H9 (cell line): ENCODE measurements around the gene BBX. TPM values are rescaled to one million over a fixed set of nuclear protein-coding genes. Genes with fewer than 3 reads are reported as not detected.

Experiments used
- DNase-seq: peaks from one replicate; pipeline ENCODE4 v3.0.0-alpha.2; 2017
- H2AFZ ChIP-seq: one replicate; pipeline ENCODE4 v1.6.1; 2013; ENCODE audit warnings: mild to moderate bottlenecking, low read length, control low read depth, moderate library complexity
- H2AK5ac ChIP-seq: 2 replicates; pipeline ENCODE4 v1.6.1; 2013; ENCODE audit warnings: low read length, control low read depth, mixed read lengths; ENCODE audit not compliant: insufficient read length
- H2BK120ac ChIP-seq: one replicate; pipeline ENCODE4 v1.6.1; 2013; ENCODE audit warnings: low read depth, mild to moderate bottlenecking, low read length, control low read depth, inconsistent platforms; ENCODE audit not compliant: poor library complexity, severe bottlenecking
- H2BK12ac ChIP-seq: 2 replicates; pipeline ENCODE4 v1.6.1; 2013; ENCODE audit warnings: low read length, control low read depth, mixed read lengths, low read depth; ENCODE audit not compliant: insufficient read length
- H2BK15ac ChIP-seq: 2 replicates; pipeline ENCODE4 v1.6.1; 2013; ENCODE audit warnings: low read depth, low read length, control low read depth
- H2BK20ac ChIP-seq: one replicate; pipeline ENCODE4 v1.6.1; 2013; ENCODE audit warnings: low read depth, mild to moderate bottlenecking, low read length, control low read depth, inconsistent platforms; ENCODE audit not compliant: poor library complexity, severe bottlenecking
- H2BK5ac ChIP-seq: 2 replicates; pipeline ENCODE4 v1.6.1; 2013; ENCODE audit warnings: low read length, control low read depth, mixed read lengths; ENCODE audit not compliant: insufficient read length
- H3K14ac ChIP-seq: 2 replicates; pipeline ENCODE4 v1.6.1; 2013; ENCODE audit warnings: low read length, control low read depth; ENCODE audit not compliant: insufficient read depth
- H3K18ac ChIP-seq: 2 replicates; pipeline ENCODE4 v1.6.1; 2013; ENCODE audit warnings: low read depth, mild to moderate bottlenecking, mixed read lengths, low read length, control low read depth; ENCODE audit not compliant: insufficient read length
- H3K23ac ChIP-seq: 2 replicates; pipeline ENCODE4 v1.6.1; 2013; ENCODE audit warnings: low read length, control low read depth, mixed read lengths, low read depth; ENCODE audit not compliant: insufficient read length
- H3K23me2 ChIP-seq: 2 replicates; pipeline ENCODE4 v1.6.1; 2013; ENCODE audit warnings: low read depth, mild to moderate bottlenecking, mixed read lengths, low read length, control low read depth; ENCODE audit not compliant: insufficient read length, poor library complexity, severe bottlenecking
- H3K27ac ChIP-seq: 2 replicates; pipeline ENCODE4 v1.5.1; 2013; ENCODE audit warnings: low read length, control low read depth, mixed read lengths, low read depth; ENCODE audit not compliant: insufficient read length
- H3K27me3 ChIP-seq: 2 replicates; pipeline ENCODE4 v1.6.1; 2013; ENCODE audit warnings: low read length, control low read depth, inconsistent platforms; ENCODE audit not compliant: insufficient read depth
- H3K4ac ChIP-seq: 2 replicates; pipeline ENCODE4 v1.6.1; 2013; ENCODE audit warnings: low read depth, mild to moderate bottlenecking, control low read depth, inconsistent platforms, low read length, moderate library complexity
- H3K4me1 ChIP-seq: 2 replicates; pipeline ENCODE4 v1.6.1; 2013; ENCODE audit warnings: low read length, control low read depth, inconsistent platforms; ENCODE audit not compliant: insufficient read depth
- H3K4me2 ChIP-seq: 2 replicates; pipeline ENCODE4 v1.6.1; 2013; ENCODE audit warnings: low read length, control low read depth, mixed read lengths; ENCODE audit not compliant: insufficient read length, insufficient read depth
- H3K56ac ChIP-seq: 2 replicates; pipeline ENCODE4 v1.6.1; 2013; ENCODE audit warnings: low read depth, mild to moderate bottlenecking, mixed read lengths, low read length, control low read depth; ENCODE audit not compliant: insufficient read length
- H3K79me1 ChIP-seq: 2 replicates; pipeline ENCODE4 v1.6.1; 2013; ENCODE audit warnings: low read depth, mild to moderate bottlenecking, moderate library complexity, low read length, control low read depth, inconsistent platforms; ENCODE audit not compliant: insufficient read depth, poor library complexity, severe bottlenecking
- H3K79me2 ChIP-seq: 2 replicates; pipeline ENCODE4 v1.6.1; 2013; ENCODE audit warnings: low read length, control low read depth, inconsistent platforms; ENCODE audit not compliant: insufficient read depth
- H3K9ac ChIP-seq: 2 replicates; pipeline ENCODE4 v1.6.1; 2013; ENCODE audit warnings: low read length, control low read depth, mixed read lengths; ENCODE audit not compliant: insufficient read length; ENCODE audit errors: extremely low read depth
- H3K9me3 ChIP-seq: one replicate; pipeline ENCODE4 v1.6.1; 2013; ENCODE audit warnings: low read depth, low read length, inconsistent platforms; ENCODE audit not compliant: control insufficient read depth
- H3T11ph ChIP-seq: one replicate; pipeline ENCODE4 v1.6.1; 2013; ENCODE audit warnings: mild to moderate bottlenecking, low read length, control low read depth, inconsistent platforms
- H4K20me1 ChIP-seq: one replicate; pipeline ENCODE4 v1.6.1; 2013; ENCODE audit not compliant: control insufficient read depth, insufficient read length, insufficient read depth
- H4K5ac ChIP-seq: 2 replicates; pipeline ENCODE4 v1.6.1; 2013; ENCODE audit warnings: low read depth, mild to moderate bottlenecking, mixed read lengths, low read length, control low read depth; ENCODE audit not compliant: insufficient read length
- H4K8ac ChIP-seq: replicated peaks from 2 replicates; pipeline ENCODE4 v1.6.1; 2013; ENCODE audit warnings: low read length, control low read depth, mixed read lengths, low read depth; ENCODE audit not compliant: insufficient read length
- H4K91ac ChIP-seq: 2 replicates; pipeline ENCODE4 v1.6.1; 2013; ENCODE audit warnings: low read depth, mild to moderate bottlenecking, moderate library complexity, mixed read lengths, low read length, control low read depth; ENCODE audit not compliant: insufficient read length
- H3K27ac Mint-ChIP-seq, 3 experiments: 2 replicates in 2 of 3; 3 replicates in 1 of 3; pipeline ENCODE4 v1.8.0; 2020 to 2021; ENCODE audit warnings: mixed read lengths in 3 of 3, mild to moderate bottlenecking in 1 of 3, moderate library complexity in 1 of 3
- H3K27me3 Mint-ChIP-seq: 2 replicates; pipeline ENCODE4 v1.8.0; 2021; ENCODE audit warnings: low read depth, mild to moderate bottlenecking, moderate library complexity, mixed read lengths
- H3K36me3 Mint-ChIP-seq, 3 experiments: 2 replicates in 2 of 3; 3 replicates in 1 of 3; pipeline ENCODE4 v1.8.0; 2020 to 2021; ENCODE audit warnings: low read depth in 3 of 3, mixed read lengths in 3 of 3; ENCODE audit not compliant: insufficient read depth in 1 of 3
- H3K4me1 Mint-ChIP-seq, 2 experiments: 2 replicates each; pipeline ENCODE4 v1.8.0; 2020; ENCODE audit warnings: mixed read lengths in 2 of 2
- H3K4me3 Mint-ChIP-seq, 2 experiments: 2 replicates in 1 of 2; 3 replicates in 1 of 2; pipeline ENCODE4 v1.8.0; 2020 to 2021; ENCODE audit warnings: mild to moderate bottlenecking in 2 of 2, mixed read lengths in 2 of 2, moderate library complexity in 1 of 2
- H3K9me3 Mint-ChIP-seq, 2 experiments: 2 replicates in 1 of 2; 3 replicates in 1 of 2; pipeline ENCODE4 v1.8.0; 2020; ENCODE audit warnings: mild to moderate bottlenecking in 2 of 2, mixed read lengths in 2 of 2, moderate library complexity in 1 of 2
- WGBS: extraction: QIAGEN DNeasy Blood & Tissue Kit; methylation state at CpG from one replicate; pipeline ENCODE4 v1.1.7; 2013; ENCODE audit warnings: missing lambda C conversion rate, low lambda C conversion rate, mixed read lengths; ENCODE audit not compliant: insufficient read length; ENCODE audit errors: extremely low coverage; 5-methylcytosine and 5-hydroxymethylcytosine counted together
- total RNA-seq: library from RNA; stranded (reverse); gene quantifications from 2 replicates; pipeline ENCODE4 v1.2.1, GENCODE V29; 2021
- TF ChIP-seq, protein P1 (sequence below): fragments of 200-600 bp; sonication (generic); conservative IDR thresholded peaks from 3 replicates; pipeline ENCODE4 v1.8.0; 2021; ENCODE audit warnings: antibody characterized with exemption, mild to moderate bottlenecking

Gene BBX
- total RNA-seq, 1 experiment from 2014 or later, result 34.8 TPM

DNA sequence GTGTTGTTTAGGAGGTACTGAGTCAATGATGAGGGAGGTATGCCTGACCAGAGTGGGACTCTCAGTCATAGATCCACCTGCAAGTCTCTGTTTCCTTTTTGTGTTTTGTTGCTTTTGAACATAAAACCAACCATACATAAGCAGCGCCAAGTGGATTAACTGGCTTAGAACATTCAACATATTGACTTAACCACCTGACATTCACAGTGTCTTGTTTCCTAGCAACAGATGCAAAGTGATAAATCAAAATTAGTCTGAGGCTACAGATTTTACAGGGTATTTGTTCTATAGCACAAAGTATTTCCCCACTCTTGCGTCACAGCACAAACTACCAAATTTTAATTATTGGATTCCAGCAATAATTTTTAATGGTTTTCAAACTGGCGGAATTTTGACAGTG is 283.8 kb downstream of the BBX start:
- Histone ChIP-seq H3K27ac (no peak overlapping the region), H3K4me1 (no peaks in the 10 kb centered on the region), H2BK5ac (no peak overlapping the region), H3T11ph (no peak overlapping the region), H2AK5ac (no peak overlapping the region), H3K4me2 (no peak overlapping the region), H4K8ac (no peak overlapping the region), H2AFZ (no peak overlapping the region), H4K5ac (no peak overlapping the region), H4K20me1 (no peaks in the 10 kb centered on the region), H3K27me3 (no peaks in the 10 kb centered on the region), H2BK12ac (no peak overlapping the region), H3K23ac (no peak overlapping the region), H3K79me1 (no peaks in the 10 kb centered on the region), H3K9me3 (no peaks in the 10 kb centered on the region), H2BK20ac (no peak overlapping the region), H3K9ac (no peak overlapping the region), H3K18ac (no peak overlapping the region), H2BK15ac (no peak overlapping the region), H2BK120ac (no peak overlapping the region), H3K56ac (no peak overlapping the region), H4K91ac (no peak overlapping the region), H3K79me2 (no peaks in the 10 kb centered on the region), H3K4ac (no peak overlapping the region), H3K23me2 (no peaks in the 10 kb centered on the region), H3K14ac (no peak overlapping the region)
- Mint-ChIP-seq H3K27me3 (no peaks in the 10 kb centered on the region), H3K36me3 (peaks cover 4 to 38% (median 34%) of the 10 kb centered on the region in 3 experiments), H3K4me1 (peaks cover 10 to 17% of the 10 kb centered on the region in 2 experiments), H3K9me3 (no peaks in the 10 kb centered on the region), H3K27ac (no peak overlapping the region), H3K4me3 (no peak overlapping the region)
- TF ChIP-seq, protein P1, sequence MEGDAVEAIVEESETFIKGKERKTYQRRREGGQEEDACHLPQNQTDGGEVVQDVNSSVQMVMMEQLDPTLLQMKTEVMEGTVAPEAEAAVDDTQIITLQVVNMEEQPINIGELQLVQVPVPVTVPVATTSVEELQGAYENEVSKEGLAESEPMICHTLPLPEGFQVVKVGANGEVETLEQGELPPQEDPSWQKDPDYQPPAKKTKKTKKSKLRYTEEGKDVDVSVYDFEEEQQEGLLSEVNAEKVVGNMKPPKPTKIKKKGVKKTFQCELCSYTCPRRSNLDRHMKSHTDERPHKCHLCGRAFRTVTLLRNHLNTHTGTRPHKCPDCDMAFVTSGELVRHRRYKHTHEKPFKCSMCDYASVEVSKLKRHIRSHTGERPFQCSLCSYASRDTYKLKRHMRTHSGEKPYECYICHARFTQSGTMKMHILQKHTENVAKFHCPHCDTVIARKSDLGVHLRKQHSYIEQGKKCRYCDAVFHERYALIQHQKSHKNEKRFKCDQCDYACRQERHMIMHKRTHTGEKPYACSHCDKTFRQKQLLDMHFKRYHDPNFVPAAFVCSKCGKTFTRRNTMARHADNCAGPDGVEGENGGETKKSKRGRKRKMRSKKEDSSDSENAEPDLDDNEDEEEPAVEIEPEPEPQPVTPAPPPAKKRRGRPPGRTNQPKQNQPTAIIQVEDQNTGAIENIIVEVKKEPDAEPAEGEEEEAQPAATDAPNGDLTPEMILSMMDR, result no peak
- DNase-seq, result no peak
- WGBS, result no CpG with 5 or more reads among the region's 3 CpGs
